ENCODE results near the gene GPR155. TPM values are rescaled to one million over a fixed set of nuclear protein-coding genes. Genes with fewer than 3 reads are reported as not detected.
A peak's percentile ranks its signal among the peaks of the same experiment; 100 is the strongest.

GPR155 gene
- total RNA-seq, 1 experiment from 2014 or later: 1.3 TPM

DNA sequence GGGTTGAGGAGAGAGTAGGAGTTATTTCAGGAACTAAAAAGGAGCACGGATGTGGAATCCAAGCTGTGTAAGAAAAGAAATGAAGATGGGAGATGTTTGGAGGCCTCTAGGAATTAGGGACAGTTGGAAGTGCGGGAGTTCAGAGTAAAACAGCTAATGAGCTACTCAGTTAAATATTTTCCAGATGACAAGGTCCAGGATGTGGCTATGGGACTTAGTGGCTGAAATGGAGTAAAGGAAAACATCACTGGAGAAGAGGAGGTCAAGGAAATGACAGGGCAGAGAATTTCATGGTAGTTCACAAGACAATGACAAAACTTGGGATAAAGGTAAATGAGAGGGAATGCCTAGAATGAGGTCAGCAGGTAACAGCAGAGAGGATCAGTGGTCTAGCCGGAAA is 13.0 kb downstream of the GPR155 start:
- Histone ChIP-seq H3K36me3 (ENCODE audit: low read depth, low read length) (no peaks in the 10 kb centered on the region), H3K4me3 (ENCODE audit: low read length) (no peak overlapping the region), H4K20me1 (ENCODE audit: low read length) (no peaks in the 10 kb centered on the region), H3F3A (ENCODE audit: low read length, unreplicated experiment) (no peaks in the 10 kb centered on the region), H3K9me2 (replicated peaks; ENCODE audit: low read length) (no peaks in the 10 kb centered on the region), H3K4me2 (ENCODE audit: low read length) (no peak overlapping the region), H3K79me2 (ENCODE audit: low read length) (no peaks in the 10 kb centered on the region), H3K27ac (ENCODE audit: low read length) (no peak overlapping the region), H3K27me3 (ENCODE audit: low read length) (no peaks in the 10 kb centered on the region), H2AFZ (ENCODE audit: low read length) (no peak overlapping the region), H3K9ac (ENCODE audit: low read length) (no peak overlapping the region), H3K4me1 (ENCODE audit: insufficient read depth, low read length) (no peaks in the 10 kb centered on the region), H3K9me3 (ENCODE audit: low read length) (no peaks in the 10 kb centered on the region)
- TF ChIP-seq, protein P1, sequence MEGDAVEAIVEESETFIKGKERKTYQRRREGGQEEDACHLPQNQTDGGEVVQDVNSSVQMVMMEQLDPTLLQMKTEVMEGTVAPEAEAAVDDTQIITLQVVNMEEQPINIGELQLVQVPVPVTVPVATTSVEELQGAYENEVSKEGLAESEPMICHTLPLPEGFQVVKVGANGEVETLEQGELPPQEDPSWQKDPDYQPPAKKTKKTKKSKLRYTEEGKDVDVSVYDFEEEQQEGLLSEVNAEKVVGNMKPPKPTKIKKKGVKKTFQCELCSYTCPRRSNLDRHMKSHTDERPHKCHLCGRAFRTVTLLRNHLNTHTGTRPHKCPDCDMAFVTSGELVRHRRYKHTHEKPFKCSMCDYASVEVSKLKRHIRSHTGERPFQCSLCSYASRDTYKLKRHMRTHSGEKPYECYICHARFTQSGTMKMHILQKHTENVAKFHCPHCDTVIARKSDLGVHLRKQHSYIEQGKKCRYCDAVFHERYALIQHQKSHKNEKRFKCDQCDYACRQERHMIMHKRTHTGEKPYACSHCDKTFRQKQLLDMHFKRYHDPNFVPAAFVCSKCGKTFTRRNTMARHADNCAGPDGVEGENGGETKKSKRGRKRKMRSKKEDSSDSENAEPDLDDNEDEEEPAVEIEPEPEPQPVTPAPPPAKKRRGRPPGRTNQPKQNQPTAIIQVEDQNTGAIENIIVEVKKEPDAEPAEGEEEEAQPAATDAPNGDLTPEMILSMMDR (conservative IDR thresholded peaks at IDR 0.05; ENCODE audit: low read depth, low read length): no peak
- TF ChIP-seq EZH2 (IDR thresholded peaks at IDR 0.05; ENCODE audit: low read length, unreplicated experiment) (no peak), EZH2phosphoT487 (IDR thresholded peaks at IDR 0.05; ENCODE audit: borderline replicate concordance, low read length) (no peak)
- no TSS peak for BruUV-seq (replicated peaks)
- ChIA-PET POLR2A (ENCODE audit: unreplicated experiment) (interaction anchor here (0.5 kb wide), 1 partner anchor 11 kb away, joined by 3 read pairs; no protein-coding TSS in a partner anchor), CTCF (no interaction called here)
- intact Hi-C loops (cut with micrococcal nuclease): no loop called here
- ATAC-seq (no peak), DNase-seq (peak; percentile 4)

DNA sequence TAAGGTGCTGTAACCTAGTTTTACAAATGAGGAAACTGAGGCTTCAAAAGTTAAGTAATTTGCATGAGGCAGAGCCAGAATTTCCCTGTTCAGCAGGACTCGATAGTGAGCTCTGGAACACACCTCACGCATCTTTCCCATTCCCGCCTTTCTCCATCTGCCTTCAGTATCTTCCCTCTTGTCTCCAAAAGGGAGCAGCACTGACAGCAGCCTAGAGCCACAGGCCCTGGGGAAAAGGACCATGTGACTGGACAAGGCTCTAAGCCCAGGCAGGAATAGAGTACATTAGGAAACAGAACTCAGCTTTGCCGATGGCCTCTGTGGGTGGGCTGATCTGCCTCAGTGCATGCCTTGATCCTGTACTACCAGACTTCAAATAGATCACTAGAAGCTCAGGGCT is 21.5 kb downstream of the GPR155 start:
- intact Hi-C loops (cut with micrococcal nuclease): no loop called here

DNA sequence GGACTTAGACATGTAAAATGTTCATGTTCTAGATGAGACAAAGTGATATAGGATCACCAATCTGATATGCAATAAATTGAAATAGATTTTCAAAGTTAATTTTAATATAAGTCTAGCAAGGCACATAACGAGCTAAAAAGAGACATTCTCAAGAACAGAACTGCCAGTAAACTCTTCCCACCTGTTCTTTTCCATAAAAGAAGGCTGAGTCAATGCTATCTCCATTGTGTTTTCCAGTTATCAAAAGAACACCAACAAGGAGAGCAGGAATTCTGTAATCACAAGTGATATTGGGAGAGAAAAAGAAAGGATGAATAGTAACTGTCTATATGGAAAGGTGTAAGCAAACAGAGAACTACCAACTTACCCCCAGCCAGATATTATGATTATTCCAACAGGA is 25.6 kb downstream of the GPR155 start:
- H2AFZ ChIP-seq (ENCODE audit: low read length): no peak overlapping the region
- TF ChIP-seq, protein P1 (conservative IDR thresholded peaks at IDR 0.05; ENCODE audit: low read depth, low read length): no peak
- TF ChIP-seq EZH2phosphoT487 (IDR thresholded peaks at IDR 0.05; ENCODE audit: borderline replicate concordance, low read length) (no peak), EZH2 (IDR thresholded peaks at IDR 0.05; ENCODE audit: low read length, unreplicated experiment) (no peak)
- no peaks in the 10 kb centered on the region for H3K27me3 ChIP-seq (ENCODE audit: low read length)
- H3K9ac ChIP-seq (ENCODE audit: low read length): no peak overlapping the region
- CTCF ChIA-PET: interaction anchor here (0.5 to 0.7 kb wide), 2 partner anchors 18 to 60 kb away, joined by 4 to 5 read pairs; no protein-coding TSS in a partner anchor
- no peaks in the 10 kb centered on the region for H3K9me2 ChIP-seq (replicated peaks; ENCODE audit: low read length)
- H3K9me3 ChIP-seq (ENCODE audit: low read length): no peaks in the 10 kb centered on the region
- no peaks in the 10 kb centered on the region for H3F3A ChIP-seq (ENCODE audit: low read length, unreplicated experiment)
- ATAC-seq (no peak), DNase-seq (no peak)
- H3K79me2 ChIP-seq (ENCODE audit: low read length): no peaks in the 10 kb centered on the region
- H4K20me1 ChIP-seq (ENCODE audit: low read length): no peaks in the 10 kb centered on the region
- no peak overlapping the region for H3K4me3 ChIP-seq (ENCODE audit: low read length)
- BruUV-seq (replicated peaks): no TSS peak
- H3K36me3 ChIP-seq (ENCODE audit: low read depth, low read length): no peaks in the 10 kb centered on the region
- H3K27ac ChIP-seq (ENCODE audit: low read length): no peak overlapping the region
- H3K4me1 ChIP-seq (ENCODE audit: insufficient read depth, low read length): no peaks in the 10 kb centered on the region
- intact Hi-C loops (cut with micrococcal nuclease): no loop called here
- POLR2A ChIA-PET (ENCODE audit: unreplicated experiment): no interaction called here
- H3K4me2 ChIP-seq (ENCODE audit: low read length): no peak overlapping the region

More for the DNA sequence above, 21.5 kb downstream of the GPR155 start:
- BruUV-seq (replicated peaks): no TSS peak
- no peak overlapping the region for H2AFZ ChIP-seq (ENCODE audit: low read length)
- H3K9me2 ChIP-seq (replicated peaks; ENCODE audit: low read length): no peaks in the 10 kb centered on the region
- no peaks in the 10 kb centered on the region for H3K36me3 ChIP-seq (ENCODE audit: low read depth, low read length)
- ATAC-seq (no peak), DNase-seq (no peak)
- CTCF ChIA-PET: interaction anchor here (0.6 kb wide), 1 partner anchor 233 kb away, joined by 3 read pairs; no protein-coding TSS in a partner anchor
- no peak overlapping the region for H3K27ac ChIP-seq (ENCODE audit: low read length)
- no peaks in the 10 kb centered on the region for H3K9me3 ChIP-seq (ENCODE audit: low read length)
- POLR2A ChIA-PET (ENCODE audit: unreplicated experiment): no interaction called here
- TF ChIP-seq EZH2 (IDR thresholded peaks at IDR 0.05; ENCODE audit: low read length, unreplicated experiment): no peak
- TF ChIP-seq EZH2phosphoT487 (IDR thresholded peaks at IDR 0.05; ENCODE audit: borderline replicate concordance, low read length): no peak
- TF ChIP-seq, protein P1 (conservative IDR thresholded peaks at IDR 0.05; ENCODE audit: low read depth, low read length): peak; percentile 13; the same call in 1 of the 2 replicates
- no peaks in the 10 kb centered on the region for H4K20me1 ChIP-seq (ENCODE audit: low read length)
- H3K4me2 ChIP-seq (ENCODE audit: low read length): no peak overlapping the region
- no peaks in the 10 kb centered on the region for H3K27me3 ChIP-seq (ENCODE audit: low read length)
- H3K9ac ChIP-seq (ENCODE audit: low read length): no peak overlapping the region
- H3F3A ChIP-seq (ENCODE audit: low read length, unreplicated experiment): no peaks in the 10 kb centered on the region
- no peaks in the 10 kb centered on the region for H3K4me1 ChIP-seq (ENCODE audit: insufficient read depth, low read length)
- H3K4me3 ChIP-seq (ENCODE audit: low read length): no peak overlapping the region
- H3K79me2 ChIP-seq (ENCODE audit: low read length): no peaks in the 10 kb centered on the region

All from PC-3 (cell line).